ENCODE data around the gene PRR20E.
"Not testable (repeated sequence)": the region's sequence is repeated elsewhere in the genome, so short reads cannot be mapped to it uniquely, and the experiment has no call there.

GRCh38 chr13:57153761-57154160 lies 13.2 kb upstream of the PRR20E start, which contains the start of gene PRR20C:
- not testable (repeated sequence) for TF ChIP-seq CTCF (IDR thresholded peaks at IDR 0.05; ENCODE audit: insufficient read depth, low read depth, low read length); EZH2 (IDR thresholded peaks at IDR 0.05; ENCODE audit: insufficient read depth, low read length)
